ENCODE data around the gene DLG5. TPM values are rescaled to one million over a fixed set of nuclear protein-coding genes. Genes with fewer than 3 reads are reported as not detected.
A peak's percentile ranks its signal among the peaks of the same experiment; 100 is the strongest.

Gene DLG5
- polyA plus RNA-seq, 1 of the 3 experiments (the other 2 are of a cell fraction) = 31.3 TPM

- DNase-seq = no peak
- peak overlapping the region; percentile 73; the same call in 1 of the 2 replicates for H2AFZ ChIP-seq (ENCODE audit: low read depth)
- 83% methylated on average over 20 of the region's 20 CpGs for WGBS (ENCODE audit: low lambda C conversion rate)
Observed at GRCh38 chr10:77927402-77928246, 1.1 kb upstream of the DLG5 start.

More at GRCh38 chr10:77927402-77928246, 1.1 kb upstream of the DLG5 start:
- peaks cover 11 to 26% of the 10 kb centered on the region in 2 experiments; a peak in 3 of 4 replicates for H3K4me1 ChIP-seq (ENCODE audit: control insufficient read depth in 1 of 2, insufficient read depth in 2 of 2, low read depth in 1 of 2, low read length in 1 of 2)
- no peaks in the 10 kb centered on the region for H3K27me3 ChIP-seq (ENCODE audit: insufficient read depth)
- TF ChIP-seq TAF1 (IDR thresholded peaks at IDR 0.05; ENCODE audit: borderline replicate concordance, low read depth, low read length) (no peak), ELF1 (IDR thresholded peaks at IDR 0.05) (no peak), NFIC (IDR thresholded peaks at IDR 0.05; ENCODE audit: borderline replicate concordance) (no peak), RCOR1 (IDR thresholded peaks at IDR 0.05; ENCODE audit: low read length) (no peak), TCF12 (IDR thresholded peaks at IDR 0.05) (no peak), FOXM1 (IDR thresholded peaks at IDR 0.05; ENCODE audit: low read depth) (no peak), USF2 (IDR thresholded peaks at IDR 0.05; ENCODE audit: borderline replicate concordance, low read depth, low read length) (no peak), FOSL2 (IDR thresholded peaks at IDR 0.05; ENCODE audit: borderline replicate concordance, low read depth) (no peak), USF1 (IDR thresholded peaks at IDR 0.05; ENCODE audit: borderline replicate concordance, low read depth) (no peak), FOXJ3 (CRISPR knock-in tag; IDR thresholded peaks at IDR 0.05) (no peak), GATA2 (CRISPR knock-in tag; IDR thresholded peaks at IDR 0.05) (no peak), JUND (IDR thresholded peaks at IDR 0.05) (no peak), YY1 (IDR thresholded peaks at IDR 0.05; ENCODE audit: low read depth) (no peak), MEF2A (IDR thresholded peaks at IDR 0.05; ENCODE audit: borderline replicate concordance, low read depth) (no peak), PBX3 (IDR thresholded peaks at IDR 0.05) (no peak)
- peaks cover 8% of the 10 kb centered on the region for H3F3A ChIP-seq (replicated peaks; ENCODE audit: insufficient read depth)
- peak overlapping the region; percentile 59 for H3K9ac ChIP-seq
- peak overlapping the region; percentile 85 to 90 for H3K4me3 ChIP-seq (ENCODE audit: low read depth in 2 of 2, low read length in 1 of 2)
- H3K27ac ChIP-seq (ENCODE audit: low read depth in 2 of 2, low read length in 1 of 2) = peak overlapping the region in 1 of 2 experiments; percentile 89; a peak in 1 of 4 replicates
- H3K9me3 ChIP-seq = no peaks in the 10 kb centered on the region
- H3K79me2 ChIP-seq (ENCODE audit: insufficient read depth) = peaks cover 35% of the 10 kb centered on the region
- no peaks in the 10 kb centered on the region for H3K9me2 ChIP-seq
- H3K36me3 ChIP-seq (replicated peaks in 1 of 2; ENCODE audit: control insufficient read depth in 1 of 2, insufficient read depth in 2 of 2, low read length in 1 of 2) = no peaks in the 10 kb centered on the region
- ChIA-PET CTCF (interaction anchor here (0.6 to 1.9 kb wide), 9 partner anchors 12 to 542 kb away, joined by 3 to 9 read pairs (median 3); no protein-coding TSS in a partner anchor), POLR2A (interaction anchor here (1.2 to 2.0 kb wide), 2 partner anchors 10 to 55 kb away, joined by 3 to 7 read pairs; no protein-coding TSS in a partner anchor)
- peaks cover 30% of the 10 kb centered on the region for H4K20me1 ChIP-seq (ENCODE audit: insufficient read depth)
- peak overlapping the region; percentile 68; the same call in 1 of the 2 replicates for H3K4me2 ChIP-seq
